ENCODE data around the gene CELF2.

Gene CELF2

DNA sequence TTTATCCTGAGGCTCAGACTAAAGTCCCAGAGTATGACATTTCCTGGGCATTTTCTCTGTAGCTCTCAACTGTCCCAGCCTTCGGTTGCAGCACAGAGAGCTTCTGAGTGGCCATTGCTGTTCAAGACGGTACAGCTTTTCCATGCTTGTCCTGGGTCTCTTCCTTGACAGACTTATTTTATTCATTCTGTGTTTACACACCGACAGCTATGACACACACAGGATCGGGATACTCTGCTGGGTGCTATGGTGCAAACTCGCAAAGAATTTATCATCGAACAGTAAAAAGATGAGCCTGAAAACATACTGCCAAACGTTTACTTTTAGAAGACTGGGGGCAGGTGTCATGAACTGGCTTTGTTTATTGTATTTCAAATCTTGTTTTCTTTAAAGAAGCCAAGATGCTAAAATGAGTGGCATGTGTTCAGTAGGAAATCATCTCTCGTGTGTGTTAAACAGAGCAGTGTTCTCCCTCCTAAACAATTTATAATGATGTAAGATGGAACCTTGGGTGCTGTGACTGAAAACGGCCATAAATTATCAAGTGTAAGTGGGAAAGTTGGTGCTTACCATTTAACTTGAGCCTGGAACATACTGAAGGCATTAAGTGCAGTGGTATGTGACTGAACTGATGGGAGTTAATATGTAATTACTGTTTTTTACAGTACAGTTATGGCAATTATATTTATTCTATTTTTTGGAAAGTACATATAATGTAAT lies 120.8 kb downstream of the CELF2 start:
- DNase-seq, result no peak

DNA sequence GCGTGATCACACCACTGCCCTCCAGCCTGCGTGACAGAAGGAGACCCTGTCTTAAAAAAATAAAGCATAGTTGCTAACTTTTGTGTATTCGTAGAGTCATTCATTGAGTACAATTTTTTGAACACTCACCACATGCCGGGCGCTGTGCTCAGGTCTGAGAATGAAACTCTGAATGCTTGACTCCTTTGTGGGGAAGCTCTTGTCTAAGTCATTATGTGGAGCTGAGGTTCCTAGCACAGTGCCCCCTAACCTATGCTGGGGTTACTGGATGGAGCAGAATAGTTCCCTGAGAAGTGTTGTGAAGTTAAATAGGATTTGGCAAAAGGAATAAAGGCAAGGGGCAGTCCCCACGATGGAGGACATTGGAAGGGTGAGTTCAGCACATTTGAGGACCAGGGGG lies 123.3 kb downstream of the CELF2 start:
- DNase-seq, result no peak

DNA sequence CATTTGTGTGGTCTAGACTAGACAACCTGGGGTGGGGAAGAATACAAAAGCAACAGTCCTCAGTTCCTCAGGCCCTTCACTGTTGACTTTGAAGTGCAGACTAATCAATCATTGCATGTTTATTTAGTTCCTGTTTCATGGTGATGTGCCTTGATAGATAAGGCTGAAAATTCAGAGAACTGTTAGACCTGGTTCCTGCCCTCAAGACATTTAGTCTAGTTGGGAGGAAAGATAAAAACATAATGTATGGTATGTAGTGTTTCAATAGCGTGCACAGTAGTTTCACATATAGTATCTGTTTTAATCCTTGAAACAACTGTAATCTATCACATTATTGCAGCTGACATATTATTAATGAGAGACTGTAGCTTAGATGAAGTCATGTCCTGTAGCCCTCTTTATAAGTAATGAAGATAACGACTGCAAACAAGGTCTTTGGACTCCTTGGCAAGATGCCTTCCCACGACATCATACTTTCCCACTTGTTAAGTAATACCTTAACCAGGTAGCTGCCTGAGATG lies 124.0 kb downstream of the CELF2 start:
- no peak for DNase-seq

DNA sequence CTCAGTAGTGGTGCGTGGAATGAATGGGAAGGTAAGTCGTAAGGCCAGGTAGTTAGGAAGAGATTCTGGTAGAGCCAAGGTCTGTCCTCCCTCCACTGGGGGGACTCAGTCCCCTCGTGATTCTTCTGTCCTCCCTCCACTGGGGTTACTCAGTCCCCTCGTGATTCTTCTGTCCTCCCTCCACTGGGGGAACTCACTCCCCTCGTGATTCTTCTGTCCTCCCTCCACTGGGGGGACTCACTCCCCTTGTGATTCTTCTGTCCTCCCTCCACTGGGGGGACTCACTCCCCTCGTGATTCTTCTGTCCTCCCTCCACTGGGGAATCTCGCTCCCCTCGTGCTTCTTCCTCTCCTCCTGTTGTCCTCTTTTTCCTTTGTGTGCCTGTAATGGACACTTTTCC lies 125.1 kb downstream of the CELF2 start:
- DNase-seq, result no peak

DNA sequence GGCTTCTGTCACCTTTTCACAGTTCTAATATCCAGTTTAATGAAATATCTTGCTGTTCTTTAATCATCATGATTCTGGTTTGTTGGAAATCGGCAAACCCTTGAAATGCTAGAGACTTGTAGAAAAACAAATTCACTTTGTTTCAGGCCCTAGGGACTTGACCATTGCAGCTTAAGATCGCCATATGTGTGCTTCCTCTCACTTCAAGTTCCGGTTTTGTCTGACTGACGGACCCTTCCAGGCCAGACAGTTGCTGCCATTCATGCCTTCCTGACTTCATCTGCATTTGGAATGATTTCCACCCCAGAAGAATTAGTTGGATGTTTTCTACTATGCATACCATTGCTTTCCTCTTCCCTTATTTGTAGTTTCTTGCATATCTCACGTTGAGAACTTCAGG lies 125.6 kb downstream of the CELF2 start:
- no peak for DNase-seq

DNA sequence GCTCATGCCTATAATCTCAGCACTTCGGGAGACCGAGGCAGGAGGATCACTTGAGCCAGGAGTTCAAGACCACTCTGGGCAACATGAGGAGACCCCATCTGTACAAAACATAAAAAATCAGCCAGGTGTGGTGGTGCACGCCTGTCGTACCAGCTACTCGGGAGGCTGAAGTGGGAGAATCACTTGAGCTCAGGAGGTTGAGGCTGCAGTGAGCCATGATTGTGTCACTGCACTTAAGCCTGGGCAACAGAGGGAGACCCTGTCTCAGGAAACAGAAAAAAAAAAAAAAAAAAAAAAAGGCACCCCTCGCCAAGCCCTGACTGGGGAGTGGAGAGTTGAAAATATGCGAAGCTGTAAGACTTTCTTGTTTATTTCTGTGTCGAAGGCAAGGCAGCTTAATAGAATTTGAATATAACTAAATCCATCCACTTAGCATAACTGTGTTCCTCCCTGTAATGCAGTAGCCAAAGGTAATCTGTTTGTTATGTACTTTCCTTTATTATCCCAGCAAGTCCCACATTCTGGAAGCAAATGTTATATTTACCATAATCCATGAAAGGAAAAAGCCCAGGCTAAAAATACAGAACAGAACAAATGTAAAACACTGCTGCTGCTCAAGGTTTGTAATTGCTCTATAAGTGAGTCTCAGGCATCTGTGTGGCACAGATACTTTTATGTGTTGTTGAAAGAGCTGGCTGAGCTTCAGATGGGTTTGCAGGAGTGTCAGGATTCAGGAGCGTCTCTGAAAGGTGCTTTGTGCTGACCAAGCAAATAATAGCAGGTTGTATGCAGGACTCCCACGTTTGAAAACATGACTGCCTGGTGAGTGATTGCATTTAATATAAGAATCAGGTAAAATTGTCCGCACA lies 127.2 kb downstream of the CELF2 start:
- DNase-seq, result no peak

DNA sequence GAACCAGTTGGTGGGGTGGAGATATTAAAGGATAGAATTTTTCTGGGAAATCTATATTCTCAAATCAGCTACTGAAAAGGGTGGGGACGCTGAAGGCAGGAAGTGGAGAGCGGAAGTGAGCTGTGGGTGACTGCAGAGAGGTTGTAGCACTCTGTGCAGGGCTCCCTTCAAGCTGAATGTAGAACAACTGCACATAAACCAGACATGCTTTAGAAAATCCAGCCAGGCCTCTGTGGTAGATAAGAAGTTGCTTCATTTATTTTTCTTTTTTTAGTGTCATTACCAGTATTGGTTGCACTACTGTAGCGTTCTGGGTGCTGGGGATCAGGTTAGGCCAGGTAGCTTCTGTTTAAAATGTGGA lies 127.8 kb downstream of the CELF2 start:
- DNase-seq, result no peak

DNA sequence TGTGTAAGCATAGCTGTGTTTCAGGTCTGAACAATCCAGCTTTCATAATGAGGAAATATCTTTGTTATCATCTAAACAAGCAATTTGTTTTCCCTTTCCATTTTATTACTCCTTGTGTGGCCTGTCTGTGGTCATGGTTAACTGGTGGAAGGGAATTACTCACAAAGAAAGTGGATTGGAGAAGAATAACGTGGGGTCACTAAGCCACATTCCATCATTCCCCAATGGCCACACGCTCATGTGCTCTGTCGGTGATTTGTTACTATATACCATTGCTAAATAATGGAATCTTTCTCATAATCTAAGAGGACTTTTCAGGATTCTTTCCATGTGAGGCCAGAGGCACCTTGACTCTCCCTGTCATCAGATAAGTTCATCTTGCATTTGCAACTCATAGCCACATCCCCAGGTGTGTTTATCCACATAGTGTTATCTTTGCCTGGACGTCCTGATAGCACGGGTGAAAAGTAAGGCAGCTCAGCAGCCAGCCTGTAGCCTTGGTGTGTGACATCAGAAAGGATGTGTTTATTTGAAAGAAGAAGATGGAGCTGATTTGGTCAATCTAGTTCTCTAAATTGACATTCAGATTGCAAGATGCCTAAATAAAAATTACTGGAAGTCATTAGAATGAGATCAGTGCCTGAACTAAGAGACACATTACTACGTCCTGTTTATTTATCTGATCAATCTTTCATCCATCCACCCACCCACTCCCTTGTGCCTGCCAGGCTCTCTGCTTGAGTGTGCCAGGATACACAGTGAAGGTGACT lies 128.9 kb downstream of the CELF2 start:
- no peak for DNase-seq

DNA sequence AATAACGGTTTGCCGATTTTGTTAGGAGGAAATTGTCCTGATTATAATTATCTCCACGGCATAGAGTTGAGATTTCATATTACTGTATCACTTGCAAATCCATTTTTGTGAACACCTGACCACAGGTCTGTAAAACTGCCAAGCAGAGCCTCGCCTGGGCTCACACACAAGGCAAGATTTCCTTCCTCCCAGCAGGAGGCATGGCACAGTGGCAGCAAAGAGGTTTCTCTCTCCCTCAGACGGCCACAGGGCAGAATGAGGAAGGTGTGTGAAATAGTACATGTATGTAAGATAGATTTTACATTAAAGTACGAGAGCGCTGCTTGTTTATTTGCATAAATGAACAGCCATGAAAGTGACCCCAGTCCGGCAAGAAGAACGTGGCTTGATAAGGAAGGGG lies 130.1 kb downstream of the CELF2 start:
- DNase-seq, result peak in 1 of 3 experiments; percentile 39

DNA sequence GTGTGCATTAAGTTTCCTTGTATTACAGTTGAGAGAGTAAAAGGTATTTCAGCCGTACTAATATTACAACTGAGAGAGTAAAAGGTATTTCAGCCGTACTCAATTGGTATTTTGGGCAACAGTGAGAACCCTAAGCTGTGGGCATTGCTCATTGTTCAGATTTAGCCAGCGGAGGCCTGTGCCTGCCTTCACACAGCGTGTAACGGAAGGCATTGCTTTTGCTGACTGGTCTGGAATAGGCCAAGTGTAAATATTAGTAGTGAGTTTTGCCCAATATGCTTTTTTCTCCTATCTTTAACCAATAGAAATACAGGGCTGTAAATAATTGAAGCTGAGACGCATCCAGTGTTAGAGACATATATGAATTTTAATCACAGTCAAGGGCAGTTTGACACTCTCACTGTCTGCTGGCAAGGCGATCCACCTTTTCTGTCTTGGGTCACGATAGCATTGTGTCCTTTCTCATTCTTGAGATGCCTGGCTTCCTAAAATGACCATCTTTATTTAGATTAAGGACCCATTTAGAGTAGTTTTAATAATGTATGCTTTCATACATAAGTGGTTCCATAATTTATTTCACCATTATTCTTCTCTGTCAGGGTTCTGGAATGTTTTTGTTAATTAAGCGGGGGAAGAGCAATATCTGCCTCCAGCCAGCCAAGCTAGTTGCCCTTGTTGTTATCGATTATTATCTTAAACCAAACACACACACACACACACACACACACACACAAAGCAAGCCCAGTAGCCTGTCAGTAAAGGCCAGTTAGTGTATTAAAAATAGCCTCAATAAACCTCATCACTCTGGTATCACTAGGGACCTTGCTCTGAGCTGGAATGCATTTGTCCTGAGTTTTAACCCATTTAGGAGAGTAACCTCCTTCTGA lies 130.7 kb downstream of the CELF2 start:
- no peak for DNase-seq

DNA sequence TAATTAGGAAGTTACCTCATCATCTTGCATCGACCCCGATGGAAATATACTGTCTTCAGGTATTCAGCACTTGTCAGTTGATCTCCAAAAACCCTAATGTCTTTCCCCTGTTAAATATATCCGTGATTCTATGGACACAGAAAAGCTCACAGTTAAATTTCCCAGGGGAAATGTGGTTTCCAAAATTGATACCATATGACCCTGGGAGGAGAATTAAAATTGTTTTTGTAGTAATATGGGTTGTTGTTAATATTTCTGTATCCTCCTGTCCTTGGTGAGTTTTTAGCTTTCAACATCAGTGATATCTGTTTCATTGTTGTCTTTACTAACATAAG lies 132.1 kb downstream of the CELF2 start:
- DNase-seq, result no peak

DNA sequence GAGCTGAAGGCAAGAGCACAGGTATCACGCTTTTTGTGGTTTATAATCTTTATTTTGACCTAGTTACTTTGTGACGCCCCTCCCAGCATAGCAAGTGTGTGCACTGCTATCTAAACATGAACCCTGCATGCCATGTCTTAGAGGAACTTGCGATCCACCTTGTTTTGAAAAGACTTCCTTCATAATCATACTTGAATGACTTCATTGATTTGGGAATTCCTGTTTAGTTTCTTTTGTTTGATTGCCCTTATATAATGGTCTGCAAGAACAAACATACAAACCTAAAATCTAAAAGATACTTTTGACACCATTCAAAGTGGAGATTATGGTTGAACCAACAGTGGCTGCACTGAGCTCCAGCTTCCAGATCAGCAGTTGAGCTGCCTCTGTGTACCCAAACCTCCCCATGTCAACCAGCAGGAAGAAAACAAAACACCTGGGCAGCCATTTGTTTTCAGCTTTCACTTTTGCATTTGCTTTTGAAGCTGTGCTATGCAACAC lies 132.6 kb downstream of the CELF2 start:
- no peak for DNase-seq

DNA sequence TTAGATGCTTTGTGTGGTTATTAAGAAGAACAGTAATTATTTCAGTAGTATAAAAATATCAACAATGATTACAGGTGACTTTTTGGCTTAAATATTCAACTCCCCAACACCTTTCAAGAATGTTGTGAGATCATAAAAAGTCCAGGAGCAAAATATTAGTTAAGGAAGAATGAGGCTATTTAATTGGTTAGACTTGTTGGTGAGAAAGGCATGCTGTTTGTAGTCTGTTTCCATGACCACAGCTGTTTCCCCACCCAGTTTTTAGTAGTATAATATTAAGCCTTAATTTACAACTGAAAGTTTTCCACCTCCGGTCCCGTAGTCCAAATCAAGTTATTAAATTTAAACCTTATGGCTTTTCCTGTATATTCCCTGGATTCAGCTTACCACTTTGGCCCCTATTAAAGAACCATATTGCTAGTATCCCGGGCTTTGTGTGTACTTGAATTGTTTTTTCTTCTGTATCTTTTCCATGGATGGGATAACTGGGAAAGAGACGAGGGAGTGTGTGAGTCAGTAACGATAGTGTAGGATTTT lies 133.3 kb downstream of the CELF2 start:
- no peak for DNase-seq

DNA sequence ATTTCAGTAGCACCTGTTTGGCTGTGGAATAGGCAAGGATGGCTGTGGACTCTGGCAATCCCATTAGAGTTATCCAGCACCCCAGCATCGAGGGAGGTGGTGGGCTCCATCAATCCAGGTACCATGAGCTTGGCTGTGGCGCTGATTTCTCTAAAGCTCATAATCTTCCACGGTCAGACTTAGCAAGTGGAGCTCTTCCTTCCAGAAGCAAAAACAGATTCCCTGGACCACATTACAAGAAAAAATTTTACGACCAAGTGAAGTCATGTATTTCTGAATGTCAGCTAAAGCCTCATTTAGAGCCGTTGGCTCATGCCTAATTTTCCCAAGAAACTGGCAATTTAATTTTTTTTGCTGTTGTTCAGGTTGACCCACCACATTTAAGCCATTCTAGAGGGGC lies 135.1 kb downstream of the CELF2 start:
- DNase-seq, result no peak

DNA sequence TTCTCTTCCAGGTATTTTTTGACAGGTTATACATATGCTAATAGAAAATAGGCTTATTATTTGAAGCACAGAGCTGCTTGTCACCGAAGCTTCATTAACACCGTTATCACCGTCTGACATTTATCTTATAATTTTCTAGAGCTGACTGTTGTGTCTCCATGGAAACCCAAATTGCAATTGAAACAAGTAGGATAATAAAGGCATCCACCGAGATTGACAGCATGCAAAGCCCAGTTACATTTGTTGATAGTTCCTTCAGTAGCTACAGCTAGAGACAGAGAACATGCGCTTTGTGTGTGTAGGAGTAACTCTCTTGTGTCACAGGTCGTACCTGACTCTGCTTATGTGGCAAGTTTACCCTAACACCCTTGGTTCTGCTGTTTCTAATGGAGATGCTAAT lies 135.6 kb downstream of the CELF2 start:
- no peak for DNase-seq

DNA sequence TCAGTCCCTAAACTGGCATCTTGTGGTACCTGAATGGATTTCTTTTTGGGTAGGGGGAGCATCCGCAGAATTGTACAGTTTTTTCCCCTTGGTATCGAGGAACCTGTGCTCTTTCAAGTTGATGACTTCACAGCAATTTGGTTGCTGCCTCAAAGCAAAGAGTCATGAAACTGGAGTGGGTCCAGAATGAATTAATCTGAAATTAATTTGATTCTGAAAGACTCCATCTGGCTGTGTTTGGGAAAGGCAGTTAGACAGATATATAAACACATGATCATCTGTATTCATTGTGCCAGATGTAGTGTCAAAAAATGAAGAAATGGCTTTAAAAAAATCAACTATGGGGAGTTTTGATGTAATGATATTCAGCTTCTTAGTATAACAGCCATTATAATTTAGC lies 136.1 kb downstream of the CELF2 start:
- DNase-seq, result no peak

DNA sequence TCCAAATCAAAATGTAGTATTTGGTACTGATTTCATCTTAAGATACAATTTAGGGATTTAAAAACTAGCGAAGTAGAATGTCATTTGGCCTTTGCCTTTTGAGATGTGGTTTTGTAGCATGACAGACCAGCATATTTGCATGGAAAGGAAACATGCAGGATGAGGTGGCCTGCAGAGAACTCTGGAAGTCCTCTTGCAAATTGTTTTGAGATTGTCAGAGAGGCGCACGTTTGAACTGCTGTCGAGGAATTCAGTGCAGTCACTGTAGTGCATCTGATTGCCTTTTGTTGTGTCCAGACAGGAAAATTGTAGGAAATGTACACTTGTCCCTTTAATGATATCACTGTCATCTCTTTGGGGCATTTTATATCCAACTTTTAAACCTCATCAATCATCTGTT lies 136.7 kb downstream of the CELF2 start:
- DNase-seq, result no peak

DNA sequence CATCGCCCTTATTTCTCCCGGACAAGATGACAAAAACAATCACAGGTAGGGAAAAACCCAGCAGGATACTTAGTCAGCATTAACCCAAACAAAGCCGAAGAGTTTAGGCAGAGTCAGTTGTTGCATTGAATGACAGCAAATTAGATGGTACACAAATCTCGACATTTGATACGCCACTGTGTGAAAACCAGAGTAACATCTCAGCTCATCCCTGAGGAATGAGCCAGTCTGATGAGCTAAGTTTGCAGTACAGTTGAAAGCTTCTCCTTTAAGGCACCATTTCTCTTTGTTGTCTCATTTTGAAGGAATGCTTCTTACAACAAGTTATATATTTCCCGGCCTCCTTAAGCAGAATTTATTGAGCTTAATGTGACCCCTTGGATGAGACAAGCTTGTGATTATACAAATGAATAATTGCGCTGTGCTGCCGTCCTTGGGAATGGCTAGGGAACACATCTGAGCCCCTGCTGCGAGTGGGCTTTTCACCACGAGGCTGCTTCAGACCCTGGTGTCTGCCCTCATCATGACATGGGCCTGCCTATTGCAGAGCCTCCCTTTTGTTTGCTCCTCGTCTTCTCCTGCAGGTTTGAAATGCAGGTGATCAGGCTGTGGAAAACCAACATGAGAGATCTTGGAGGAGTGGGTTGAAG lies 137.3 kb downstream of the CELF2 start:
- DNase-seq, result no peak

DNA sequence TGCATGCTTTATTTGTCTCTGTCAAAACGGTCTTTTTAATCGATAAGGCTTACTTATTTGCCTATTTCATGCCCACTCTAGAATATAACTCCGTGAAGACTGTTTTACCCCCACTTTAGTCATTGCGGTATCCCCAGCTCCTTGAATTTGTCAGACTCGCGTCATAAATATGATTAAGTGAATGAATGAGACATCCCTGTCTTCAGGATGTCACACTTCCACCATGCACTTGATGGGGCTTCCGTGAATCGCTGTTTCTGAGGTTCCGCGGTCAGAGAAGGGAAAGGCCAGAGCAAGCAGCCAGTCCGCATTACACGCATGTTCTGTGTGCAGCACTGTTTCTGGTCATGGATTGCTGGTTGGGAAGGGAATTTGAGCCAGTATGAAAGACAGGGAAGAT lies 138.8 kb downstream of the CELF2 start:
- no peak for DNase-seq

DNA sequence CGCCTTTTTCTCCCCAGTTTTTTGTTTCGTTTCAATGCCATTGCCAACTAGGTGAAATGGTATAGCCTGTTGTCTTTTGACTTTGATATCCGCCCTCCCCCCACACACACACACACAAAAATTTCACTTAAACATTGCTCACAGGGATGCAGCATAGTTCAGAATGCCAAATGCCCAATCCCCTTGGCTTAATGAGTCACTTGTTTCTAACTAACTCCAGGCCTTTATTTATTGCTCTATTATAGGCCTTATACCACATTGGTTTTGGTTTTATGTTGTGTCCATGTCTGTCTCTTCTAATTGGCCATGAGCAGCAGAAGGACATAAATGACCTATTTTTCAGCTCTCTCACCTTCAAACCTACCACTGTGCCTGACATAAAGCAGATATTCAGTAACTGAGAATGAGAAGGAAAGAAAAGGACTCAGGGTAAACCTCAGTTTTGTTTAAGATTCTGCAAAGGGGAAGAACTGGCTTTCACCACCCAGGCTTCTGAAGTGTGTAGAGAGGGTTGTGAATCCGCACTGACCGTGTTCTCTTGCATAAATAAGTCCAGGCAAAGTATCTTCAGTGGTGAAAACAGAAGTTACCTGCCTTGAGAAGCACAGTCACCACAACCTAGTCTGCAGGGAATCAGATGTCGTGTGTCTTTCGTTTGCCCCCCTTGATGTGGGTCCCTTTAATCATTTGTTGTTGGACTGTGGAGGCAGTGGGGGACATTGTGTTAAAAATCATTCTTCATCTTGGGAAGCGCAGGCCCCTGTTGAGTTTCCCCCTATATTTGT lies 139.8 kb downstream of the CELF2 start:
- DNase-seq, result no peak

DNA sequence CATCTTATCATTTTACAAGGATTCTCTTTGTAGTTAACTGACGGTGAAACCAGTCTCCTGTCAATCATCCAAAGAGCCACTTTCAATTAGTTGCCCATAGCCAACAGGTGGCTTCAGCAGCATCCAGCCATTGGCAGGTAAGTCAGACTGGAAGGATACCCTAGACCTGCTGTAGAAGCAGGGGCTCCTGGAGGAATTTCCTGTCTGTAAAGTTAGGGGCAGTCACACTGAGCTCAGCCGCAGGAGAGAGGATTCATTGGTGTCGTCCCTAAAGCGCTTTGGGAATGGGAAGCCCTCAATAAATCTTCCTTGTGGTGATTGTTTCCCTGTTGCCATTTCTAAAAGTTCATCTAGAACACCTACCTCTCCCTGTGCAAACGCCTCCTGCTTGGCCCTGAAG lies 140.4 kb downstream of the CELF2 start:
- DNase-seq, result no peak

Measured in NCI-H1417 (cell line).